ENCODE data around the gene RABGAP1. TPM values are rescaled to one million over a fixed set of nuclear protein-coding genes. Genes with fewer than 3 reads are reported as not detected.
A peak's percentile ranks its signal among the peaks of the same experiment; 100 is the strongest.
"Not testable (repeated sequence)": the region's sequence is repeated elsewhere in the genome, so short reads cannot be mapped to it uniquely, and the experiment has no call there.

The RABGAP1 gene
- total RNA-seq (2014; rRNA removed; shearing (Covaris generic); ENCODE audit: low replicate concordance): 15.3 and 50.2 TPM in 2 replicates

DNA sequence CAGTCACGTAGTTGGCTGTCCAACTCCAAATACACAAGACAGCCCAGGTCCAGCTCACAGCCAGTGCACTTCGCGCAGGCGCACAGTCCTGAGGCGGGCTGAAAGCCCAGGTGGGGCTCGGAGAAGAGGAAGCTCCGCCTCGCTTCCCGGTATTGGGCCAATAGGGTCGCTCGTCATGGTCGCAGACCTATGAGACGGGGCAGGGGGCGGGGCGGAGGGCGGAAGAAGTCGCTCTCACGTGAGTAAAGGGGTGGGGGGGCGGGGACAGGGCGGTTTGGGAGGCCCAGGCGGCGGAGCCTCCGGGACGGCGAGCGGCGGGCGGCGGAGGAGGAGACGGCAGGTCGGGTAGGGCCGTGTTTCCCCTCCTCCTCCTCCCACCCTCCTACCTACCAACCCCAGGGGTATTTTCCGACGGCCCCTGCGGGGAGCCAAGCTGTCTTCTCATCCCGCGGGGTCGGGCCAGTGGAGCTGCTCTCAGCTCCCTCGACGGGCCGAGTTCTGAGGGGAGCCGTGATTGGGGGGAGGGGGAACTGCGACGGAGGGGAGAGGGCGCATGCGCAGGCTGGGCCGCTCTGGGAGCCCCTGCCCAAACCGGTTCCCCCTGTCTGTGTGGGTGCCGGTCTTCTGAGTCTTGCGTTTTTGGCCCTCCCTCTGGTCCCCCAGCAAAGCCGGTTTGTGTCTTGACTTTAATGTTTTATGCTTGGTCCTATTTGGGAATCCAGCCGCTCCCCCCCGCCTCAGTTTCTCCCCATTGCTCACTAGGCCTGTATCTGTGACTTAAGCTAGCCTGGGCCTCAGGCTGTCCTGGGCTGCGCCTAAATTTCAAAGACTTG is at the start of gene RABGAP1:
Gene RABGAP1 (plus strand): TSS at position 272 of the 833 bp plus-strand sequence. CDS start 16,040 bp downstream, outside the sequence.
- H3K9me3 ChIP-seq: peaks cover 8% of the 10 kb centered on the region
- no peaks in the 10 kb centered on the region for H3K27me3 ChIP-seq
- peak; percentile 99 for DNase-seq
- peaks cover 42% of the 10 kb centered on the region for H3K36me3 ChIP-seq
- peak within 1 kb of the TSS; percentile 95 for H3K4me3 ChIP-seq

DNA sequence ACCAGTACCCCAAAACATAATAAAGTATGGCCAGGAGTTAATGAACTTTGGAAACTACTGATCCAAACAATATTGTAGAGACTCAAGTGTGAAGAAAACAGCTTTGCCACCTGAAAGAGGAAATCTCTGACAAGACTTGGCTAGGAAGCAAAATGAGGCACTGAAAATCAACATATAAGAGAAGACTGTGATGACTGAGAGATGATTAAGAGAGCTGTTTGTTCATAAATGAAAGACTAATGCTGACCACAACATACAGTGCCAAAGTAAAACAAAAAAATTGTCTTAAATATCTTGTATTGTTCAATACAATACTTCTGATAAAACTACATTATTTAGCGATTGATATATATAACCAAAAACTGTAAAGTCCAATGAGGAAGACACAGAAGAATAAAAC is 42.9 kb upstream of the RABGAP1 start:
- Histone ChIP-seq H3K36me3 (peaks cover 34% of the 10 kb centered on the region), H3K9me3 (no peaks in the 10 kb centered on the region), H3K4me3 (no peak overlapping the region), H3K27me3 (no peaks in the 10 kb centered on the region)
- DNase-seq: no peak

DNA sequence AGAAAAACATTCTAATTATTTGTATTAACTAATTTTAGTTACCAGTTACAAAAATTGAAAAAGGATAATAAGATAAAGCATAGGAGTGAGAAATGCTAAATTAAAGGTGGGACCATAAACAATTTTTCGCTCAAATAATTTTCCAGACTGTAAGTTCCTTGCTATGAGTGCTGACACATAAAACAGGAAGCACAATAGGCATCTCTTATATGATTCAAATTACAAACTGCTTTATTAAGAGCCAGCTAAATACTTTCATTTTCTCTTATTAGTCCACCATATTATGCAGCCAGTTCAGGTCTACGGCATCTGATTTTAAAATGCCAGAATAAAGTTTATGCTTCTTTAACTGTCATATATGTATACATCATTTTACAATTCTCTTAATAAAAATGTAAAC is 40.0 kb upstream of the RABGAP1 start:
- Histone ChIP-seq H3K27me3 (no peaks in the 10 kb centered on the region), H3K4me3 (no peak overlapping the region), H3K36me3 (peaks cover 21% of the 10 kb centered on the region), H3K9me3 (no peaks in the 10 kb centered on the region)
- no peak for DNase-seq

DNA sequence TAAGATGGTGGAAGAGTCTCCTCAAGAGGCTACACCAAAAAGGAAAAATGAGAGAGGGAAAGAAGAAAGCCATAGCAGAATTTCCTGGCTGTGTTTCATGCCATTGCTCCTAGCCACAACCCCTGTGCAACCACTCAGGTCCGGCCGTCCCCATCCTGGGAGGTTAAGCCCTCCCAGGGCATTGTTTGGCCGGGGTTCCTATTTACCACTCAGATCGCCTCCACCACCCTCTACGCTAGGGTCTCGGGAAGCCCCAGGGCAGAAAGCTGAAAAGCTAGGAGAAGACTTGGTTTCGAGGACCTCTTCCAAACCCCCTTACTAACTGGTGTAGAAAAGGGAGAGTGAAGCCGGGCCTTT is 36.4 kb upstream of the RABGAP1 start:
- Histone ChIP-seq H3K9me3 (no peaks in the 10 kb centered on the region), H3K36me3 (peaks cover 10% of the 10 kb centered on the region), H3K27me3 (no peaks in the 10 kb centered on the region), H3K4me3 (peak overlapping the region; percentile 70)
- DNase-seq: peak; percentile 51

DNA sequence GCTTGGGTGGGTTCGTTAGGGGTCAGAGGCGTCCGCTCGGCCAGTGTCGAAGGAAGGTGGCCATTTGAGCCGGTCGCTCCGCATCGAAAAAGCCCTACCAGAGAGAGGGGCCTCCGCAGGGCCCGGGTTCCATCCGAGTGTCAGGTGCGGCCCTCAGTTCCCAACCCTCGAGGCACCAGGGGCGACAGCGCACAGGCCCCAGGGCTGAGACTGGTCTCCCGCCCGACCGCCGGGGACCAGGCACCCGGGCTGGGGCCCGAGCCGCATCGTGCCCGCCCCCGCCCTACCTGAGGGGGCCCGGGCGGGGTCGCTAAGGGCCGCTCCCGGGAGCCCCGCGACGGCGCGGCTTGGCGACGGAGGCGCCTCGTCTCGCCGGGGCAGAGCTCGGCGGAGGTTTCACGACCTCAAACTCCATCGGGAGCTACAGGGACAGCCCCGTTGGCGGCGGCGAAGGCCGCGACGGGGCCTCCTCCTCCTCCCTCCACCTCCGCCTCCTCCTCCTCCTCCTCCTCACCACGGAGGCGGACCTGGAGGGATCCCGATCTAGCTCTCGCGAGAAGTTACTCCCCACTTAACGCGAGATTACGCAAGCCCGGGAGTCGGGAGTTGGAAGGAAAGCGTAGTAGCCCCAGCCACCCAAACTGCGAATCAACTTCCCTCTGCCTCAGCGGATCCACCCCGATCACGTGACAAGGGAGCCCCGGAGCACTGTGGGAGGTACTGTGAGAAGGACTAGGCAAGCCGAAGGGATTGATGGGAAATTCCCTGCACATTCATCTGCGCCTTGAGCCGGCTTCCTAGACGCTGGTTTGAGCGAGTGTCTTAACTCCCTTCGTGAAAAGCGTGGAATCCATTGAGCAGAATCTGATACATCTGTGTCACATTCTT is 35.8 kb upstream of the RABGAP1 start, which contains the start of gene RC3H2:
Gene RC3H2 (minus strand): TSS at position 537 of the 888 bp plus-strand sequence. CDS start 7,850 bp downstream, outside the sequence.
- Histone ChIP-seq H3K9me3 (no peaks in the 10 kb centered on the region), H3K36me3 (peaks cover 14% of the 10 kb centered on the region), H3K4me3 (peak within 1 kb of the TSS; percentile 70), H3K27me3 (no peaks in the 10 kb centered on the region)
- DNase-seq: peak; percentile 99

DNA sequence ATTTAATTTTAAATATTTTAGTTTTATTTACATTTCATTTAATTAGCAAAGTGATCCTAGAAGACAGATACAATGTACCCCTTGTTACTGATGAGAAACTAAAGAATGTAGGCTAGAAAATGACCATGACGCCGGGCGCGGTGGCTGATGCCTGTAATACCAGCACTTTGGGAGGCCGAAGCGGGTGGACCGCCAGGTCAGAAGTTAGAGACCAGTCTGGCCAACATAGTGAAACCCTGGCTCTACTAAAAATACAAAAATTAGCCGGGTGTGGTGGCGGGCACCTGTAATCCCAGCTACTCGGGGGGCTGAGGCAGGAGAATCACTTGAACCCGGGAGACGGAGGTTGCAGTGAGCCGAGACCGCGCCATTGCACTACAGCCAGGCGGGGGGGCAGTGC is 34.7 kb upstream of the RABGAP1 start:
- H3K27me3 ChIP-seq, H3K9me3 ChIP-seq, H3K4me3 ChIP-seq, DNase-seq: not testable (repeated sequence)
- H3K36me3 ChIP-seq: peaks cover 25% of the 10 kb centered on the region

DNA sequence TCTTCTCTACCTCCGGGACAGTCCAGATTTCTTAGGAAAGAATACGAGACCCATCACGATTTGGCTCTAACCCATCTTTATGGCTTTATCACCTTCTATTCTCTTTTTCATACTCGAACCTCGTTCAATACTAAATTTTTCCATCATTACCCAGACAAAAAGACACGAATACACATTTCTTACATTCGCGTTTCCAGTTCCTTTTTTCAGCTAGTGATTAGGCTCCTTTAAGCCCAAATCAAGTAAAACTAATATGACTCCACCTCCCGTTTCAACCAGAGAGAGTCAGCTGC is 28.2 kb upstream of the RABGAP1 start:
- peak overlapping the region; percentile 94 for H3K4me3 ChIP-seq
- no peaks in the 10 kb centered on the region for H3K9me3 ChIP-seq
- peaks cover 34% of the 10 kb centered on the region for H3K36me3 ChIP-seq
- no peak for DNase-seq
- no peaks in the 10 kb centered on the region for H3K27me3 ChIP-seq

DNA sequence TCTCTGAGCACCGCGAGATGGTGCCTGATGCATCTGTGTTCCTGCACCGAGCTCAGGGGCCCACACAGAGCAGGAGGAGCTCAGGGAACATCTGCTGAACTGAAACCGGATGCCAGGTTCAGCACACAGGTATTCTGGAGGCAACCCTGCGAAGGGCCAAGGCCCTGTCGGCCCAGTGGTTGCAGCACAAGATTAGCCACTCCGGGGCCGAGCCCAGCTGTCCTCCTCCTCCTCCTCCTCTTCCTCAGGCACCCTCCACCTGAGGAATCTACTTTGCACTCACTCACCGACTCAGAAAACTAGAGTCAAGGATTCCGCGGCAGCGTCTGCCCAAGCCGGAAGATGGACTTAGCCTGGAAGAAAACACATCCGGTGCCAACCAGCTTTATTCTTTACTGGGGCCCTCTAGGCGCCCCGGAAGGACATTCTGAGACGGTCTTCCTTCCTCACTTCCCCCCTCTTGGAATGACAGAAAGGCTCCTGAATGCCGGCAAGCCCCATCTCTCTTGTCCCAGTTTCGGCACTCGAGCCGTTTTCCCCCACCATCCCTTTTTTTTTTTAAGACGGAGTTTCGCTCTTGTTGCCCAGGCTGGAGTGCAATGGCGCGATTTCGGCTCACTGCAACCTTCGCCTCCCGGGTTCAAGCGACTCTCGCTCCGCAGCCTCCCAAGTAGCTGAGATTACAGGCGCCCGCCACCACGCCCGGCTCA is 27.7 kb upstream of the RABGAP1 start, which contains the start of gene ZBTB6:
Gene ZBTB6 (minus strand): TSS at position 360 of the 710 bp plus-strand sequence. CDS start 1,251 bp downstream, outside the sequence.
- DNase-seq: peak; percentile 81
- Histone ChIP-seq H3K4me3 (peak within 1 kb of the TSS; percentile 94), H3K27me3 (no peaks in the 10 kb centered on the region), H3K36me3 (peaks cover 39% of the 10 kb centered on the region), H3K9me3 (no peaks in the 10 kb centered on the region)

DNA sequence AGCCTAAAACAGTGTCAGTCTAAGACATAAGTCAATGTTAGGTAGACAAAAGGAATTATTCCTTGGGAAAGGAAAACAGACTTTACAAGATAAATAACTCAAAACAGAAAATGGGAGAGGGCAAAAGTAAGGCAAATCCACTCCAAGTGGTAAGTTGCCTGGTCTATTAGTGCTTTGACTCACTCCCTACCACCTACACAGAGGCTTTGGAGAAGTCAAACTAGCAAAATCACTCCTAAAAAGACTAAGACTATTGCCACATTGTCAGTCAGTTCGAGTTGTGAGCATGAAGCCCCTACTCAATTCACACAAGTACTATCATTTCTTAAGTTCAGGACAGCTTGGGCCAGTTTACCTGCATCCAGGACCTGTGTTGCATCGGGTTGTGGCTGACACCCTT is 22.5 kb upstream of the RABGAP1 start:
- no peak overlapping the region for H3K4me3 ChIP-seq
- DNase-seq: no peak
- H3K9me3 ChIP-seq: no peaks in the 10 kb centered on the region
- no peaks in the 10 kb centered on the region for H3K27me3 ChIP-seq
- H3K36me3 ChIP-seq: peaks cover 9% of the 10 kb centered on the region

DNA sequence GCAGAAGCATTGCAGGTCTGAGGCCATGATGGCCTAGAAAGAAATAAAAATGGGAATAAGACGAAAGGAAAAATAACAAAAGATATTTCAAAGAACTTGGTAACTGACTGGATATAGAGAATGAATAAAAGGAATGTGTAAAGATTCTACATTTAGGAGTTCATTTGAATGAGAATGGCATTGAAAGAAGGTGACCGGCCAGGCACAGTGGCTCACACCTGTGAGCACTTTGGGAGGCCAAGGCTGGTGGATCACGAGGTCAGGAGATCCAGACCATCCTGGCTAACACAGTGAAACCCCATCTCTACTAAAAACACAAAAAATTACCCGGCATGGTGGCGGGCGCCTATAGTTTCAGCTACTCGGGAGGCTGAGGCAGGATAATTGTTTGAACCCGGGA is 18.1 kb upstream of the RABGAP1 start:
- no peak overlapping the region for H3K4me3 ChIP-seq
- DNase-seq: no peak
- no peaks in the 10 kb centered on the region for H3K27me3 ChIP-seq
- peaks cover 8% of the 10 kb centered on the region for H3K36me3 ChIP-seq
- no peaks in the 10 kb centered on the region for H3K9me3 ChIP-seq

DNA sequence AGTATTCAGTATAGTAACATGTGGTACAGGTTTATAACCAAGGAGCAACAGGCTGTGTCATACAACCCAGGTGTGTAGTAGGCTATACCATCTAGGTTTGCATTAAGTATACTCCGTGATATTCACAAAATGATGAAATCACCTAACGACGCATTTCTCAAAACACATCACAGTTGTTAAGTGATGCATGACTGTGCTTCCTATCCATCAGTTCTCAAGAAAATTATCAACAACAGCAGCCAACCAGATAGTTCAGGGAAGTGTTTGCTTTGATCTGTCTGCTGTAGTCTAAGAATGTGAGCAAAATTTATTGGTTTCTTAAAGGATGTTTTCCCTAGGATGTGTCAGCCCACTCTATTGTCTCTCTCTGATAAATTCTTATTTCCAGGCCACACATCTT is 16.9 kb upstream of the RABGAP1 start:
- no peak for DNase-seq
- H3K36me3 ChIP-seq: peaks cover 6% of the 10 kb centered on the region
- H3K27me3 ChIP-seq: no peaks in the 10 kb centered on the region
- no peak overlapping the region for H3K4me3 ChIP-seq
- no peaks in the 10 kb centered on the region for H3K9me3 ChIP-seq

DNA sequence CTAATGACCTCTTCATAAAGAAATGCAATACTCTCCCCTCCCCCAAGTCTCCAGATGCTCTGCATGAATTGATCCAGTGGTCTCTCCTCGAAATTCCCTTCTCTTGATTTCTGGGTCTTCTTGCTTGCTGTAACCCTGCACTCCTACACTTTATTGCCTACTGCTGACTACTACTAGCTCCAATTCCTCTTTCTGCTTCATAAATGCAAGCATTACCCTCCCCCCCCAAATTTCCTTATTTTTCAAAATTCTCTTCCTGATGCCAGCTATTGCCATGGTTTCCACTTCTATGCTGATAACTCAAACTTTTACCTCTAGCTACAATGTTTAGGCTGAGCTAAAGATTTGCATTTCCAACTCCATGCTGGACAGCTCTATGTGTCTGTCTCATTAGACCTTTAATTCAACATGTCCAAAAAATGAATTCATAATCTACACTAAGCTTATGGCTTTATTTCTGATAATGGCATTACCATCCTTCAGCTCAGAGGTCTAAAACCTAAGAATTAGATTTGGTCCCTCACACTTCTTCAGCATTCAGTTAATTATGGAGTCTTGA is 10.9 kb upstream of the RABGAP1 start:
- Histone ChIP-seq H3K4me3 (peak overlapping the region; percentile 99), H3K36me3 (peaks cover 7% of the 10 kb centered on the region), H3K27me3 (no peaks in the 10 kb centered on the region)

DNA sequence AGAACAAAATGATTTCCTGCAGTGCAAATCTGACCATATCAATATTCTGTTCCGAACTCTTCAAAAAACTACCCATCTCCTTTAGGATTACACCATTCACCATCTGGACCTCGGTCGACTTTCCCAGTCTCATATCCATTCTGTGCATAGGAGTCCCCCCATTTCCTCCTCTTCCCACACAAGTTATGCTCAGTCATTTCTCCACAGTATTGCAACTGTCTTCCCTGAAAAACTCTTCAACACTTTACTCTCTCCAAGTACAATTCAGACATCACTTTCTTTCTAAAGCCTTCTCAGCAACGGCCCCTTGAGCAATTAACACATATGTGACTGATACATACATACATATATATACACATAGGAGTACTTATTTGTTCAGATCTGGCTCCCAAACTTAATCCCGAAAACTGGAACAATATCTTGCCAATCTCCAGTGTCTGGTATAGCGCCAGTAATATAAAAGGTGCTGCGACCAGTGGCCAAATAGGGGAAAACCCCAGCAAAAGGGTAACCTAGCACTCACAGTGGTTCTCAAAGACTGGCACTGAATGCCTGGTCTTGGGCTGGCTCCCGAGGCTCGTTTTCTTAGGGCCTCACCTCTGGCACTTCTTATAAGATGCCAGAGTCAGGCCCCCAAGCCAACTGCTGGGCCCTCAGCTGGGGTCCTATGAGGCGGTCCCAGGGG is 10.1 kb upstream of the RABGAP1 start:
- Histone ChIP-seq H3K36me3 (peaks cover 11% of the 10 kb centered on the region), H3K9me3 (no peaks in the 10 kb centered on the region), H3K4me3 (peak overlapping the region; percentile 99), H3K27me3 (no peaks in the 10 kb centered on the region)
- no peak for DNase-seq

More for the DNA sequence above, 10.9 kb upstream of the RABGAP1 start:
- no peak for DNase-seq
- H3K9me3 ChIP-seq: no peaks in the 10 kb centered on the region

DNA sequence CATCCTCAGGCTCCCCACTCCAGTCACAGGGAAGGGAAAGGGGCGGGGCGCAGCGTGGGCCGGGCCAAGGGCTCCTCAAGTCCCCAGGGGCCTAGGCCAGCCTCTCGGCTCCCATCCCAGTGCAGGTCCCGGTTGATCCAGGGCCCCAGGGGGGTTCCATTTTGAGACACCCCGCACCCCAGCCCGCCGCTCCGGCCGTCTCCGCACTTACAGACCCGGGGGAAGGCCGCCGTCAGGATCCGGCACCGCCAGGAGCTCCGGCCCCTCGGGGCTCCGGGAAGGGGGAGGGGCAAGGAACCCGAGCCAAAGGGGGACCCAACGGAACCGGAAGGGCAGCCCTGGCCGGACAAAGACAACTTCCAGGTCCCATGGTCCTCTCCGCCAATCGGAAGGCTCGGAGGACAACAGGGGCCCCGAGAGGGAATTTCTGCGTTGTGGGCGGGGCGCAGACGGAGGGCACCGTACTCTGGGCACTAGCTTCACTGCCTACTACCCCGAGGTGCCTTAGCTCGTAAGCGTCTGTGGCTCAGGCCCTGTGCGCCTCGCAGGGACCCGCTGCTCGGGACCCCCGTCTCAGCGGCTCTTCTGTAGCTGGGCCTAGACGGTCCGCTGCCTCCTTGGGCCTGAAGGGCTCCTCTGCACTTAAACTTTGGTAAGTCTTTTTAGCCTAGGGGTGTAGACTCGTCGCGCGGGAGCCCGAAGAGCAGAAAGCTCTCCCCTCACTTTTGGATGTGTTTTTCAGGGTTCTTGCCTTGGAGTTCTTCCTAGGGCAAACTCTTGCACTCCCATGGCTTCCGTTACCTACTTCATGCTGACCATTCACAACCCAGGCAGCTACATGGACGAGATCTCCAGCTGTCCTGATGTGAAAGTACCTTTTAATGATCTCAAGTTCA is 9.3 kb upstream of the RABGAP1 start, which contains the start of gene ZBTB26:
Gene ZBTB26 (minus strand): TSS at position 287 of the 896 bp plus-strand sequence. CDS start 11,578 bp downstream, outside the sequence.
- H3K36me3 ChIP-seq: peaks cover 15% of the 10 kb centered on the region
- peak; percentile 97 for DNase-seq
- H3K27me3 ChIP-seq: no peaks in the 10 kb centered on the region
- H3K9me3 ChIP-seq: no peaks in the 10 kb centered on the region; the same call in 1 of the 2 replicates
- H3K4me3 ChIP-seq: peak within 1 kb of the TSS; percentile 99

DNA sequence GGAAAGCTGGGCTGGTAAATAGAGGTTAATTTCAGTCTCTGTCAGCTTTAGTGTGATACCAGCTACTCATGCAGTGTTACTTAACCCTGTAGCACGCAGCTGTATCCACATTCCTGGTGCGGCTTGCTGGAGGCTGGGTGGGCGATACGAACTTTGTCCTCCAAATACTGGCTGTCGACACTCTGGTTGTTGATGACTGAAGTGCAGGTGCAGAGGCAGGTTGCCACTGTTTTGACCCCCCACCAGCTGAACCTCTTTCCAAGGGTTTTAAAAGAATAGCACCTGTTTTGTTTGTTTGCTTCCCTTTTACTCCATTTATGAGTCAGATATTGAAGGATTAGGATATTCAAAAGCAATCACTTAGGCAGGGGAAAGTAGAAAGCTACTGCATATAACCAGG is 4.4 kb upstream of the RABGAP1 start:
- no peak for DNase-seq
- Histone ChIP-seq H3K27me3 (no peaks in the 10 kb centered on the region), H3K36me3 (peaks cover 46% of the 10 kb centered on the region), H3K4me3 (no peak overlapping the region), H3K9me3 (peaks cover 8% of the 10 kb centered on the region)

All from MG63 (cell line).